PC-9 (cell line): Measurements from ENCODE around the gene GAS2L1. TPM values are rescaled to one million over a fixed set of nuclear protein-coding genes. Genes with fewer than 3 reads are reported as not detected.
"Not testable (repeated sequence)": the region's sequence is repeated elsewhere in the genome, so short reads cannot be mapped to it uniquely, and the experiment has no call there.

ENCODE experiments used
- BruUV-seq: library from RNA; stranded (reverse); fragments of 400-500 nt; replicated peaks from 2 replicates; lab custom pipeline; 2021; lab: Mats Ljungman, UMichigan
- CTCF ChIA-PET: fragments of 300-600 bp; sonication (Branson Sonifier 250); formaldehyde crosslinking; loops from one replicate; lab custom pipeline; 2022; ENCODE audit warnings: antibody characterized with exemption; lab: Charles Lee
- POLR2A ChIA-PET: fragments of 300-600 bp; sonication (Branson Sonifier 250); formaldehyde crosslinking; loops from one replicate; lab custom pipeline; 2022; ENCODE audit warnings: antibody characterized with exemption; ENCODE audit not compliant: unreplicated experiment; lab: Charles Lee
- DNase-seq, 2 experiments: peaks; one replicate each; pipeline versions ENCODE4 v3.0.0 to v3.0.0-alpha.2; 2015 to 2022; ENCODE audit warnings: mixed read lengths in 1 of 2
- H2AFZ ChIP-seq: fragments of 200-600 bp; sonication (generic); 2 replicates; pipeline ENCODE4 v1.8.1; 2017; ENCODE audit warnings: antibody characterized with exemption
- H3F3A ChIP-seq: fragments of 200-600 bp; sonication (generic); 2 replicates; pipeline ENCODE4 v1.8.1; 2017; ENCODE audit warnings: antibody characterized with exemption, mild to moderate bottlenecking, low read depth; ENCODE audit not compliant: insufficient read depth
- H3K27ac ChIP-seq: fragments of 200-600 bp; sonication (generic); 2 replicates; pipeline ENCODE4 v1.6.1; 2016; ENCODE audit warnings: mixed run types
- H3K27me3 ChIP-seq: fragments of 200-600 bp; sonication (generic); 2 replicates; pipeline ENCODE4 v1.6.1; 2016; ENCODE audit warnings: low read depth, mixed run types; ENCODE audit not compliant: insufficient read depth
- H3K36me3 ChIP-seq: fragments of 200-600 bp; sonication (generic); 2 replicates; pipeline ENCODE4 v1.6.1; 2016; ENCODE audit warnings: low read depth, mixed run types
- H3K4me1 ChIP-seq: fragments of 200-600 bp; sonication (generic); replicated peaks from 2 replicates; pipeline ENCODE4 v1.6.1; 2016; ENCODE audit warnings: mixed run types; ENCODE audit not compliant: insufficient read depth
- H3K4me2 ChIP-seq: fragments of 200-600 bp; sonication (generic); 2 replicates; pipeline ENCODE4 v1.6.1; 2017; ENCODE audit warnings: mixed run types
- H3K4me3 ChIP-seq: fragments of 200-600 bp; sonication (generic); 2 replicates; pipeline ENCODE4 v1.6.1; 2016; ENCODE audit warnings: mixed run types
- H3K79me2 ChIP-seq: fragments of 200-600 bp; sonication (generic); 2 replicates; pipeline ENCODE4 v1.6.1; 2017; ENCODE audit warnings: low read depth, mixed run types
- H3K9me2 ChIP-seq: fragments of 200-600 bp; sonication (generic); 2 replicates; pipeline ENCODE4 v1.8.1; 2017; ENCODE audit warnings: mild to moderate bottlenecking; ENCODE audit not compliant: insufficient read depth
- H3K9me3 ChIP-seq: fragments of 200-600 bp; sonication (generic); 2 replicates; pipeline ENCODE4 v1.8.1; 2016; ENCODE audit warnings: low read depth; ENCODE audit not compliant: insufficient read depth
- H4K20me1 ChIP-seq: fragments of 200-600 bp; sonication (generic); 2 replicates; pipeline ENCODE4 v1.8.1; 2017; ENCODE audit not compliant: insufficient read depth
- EZH2 ChIP-seq: fragments of 200-600 bp; sonication (generic); IDR thresholded peaks from 2 replicates; pipeline ENCODE4 v1.8.0; 2017; ENCODE audit warnings: antibody characterized with exemption, low read depth
- intact Hi-C: fragments of 100-400 bp; cut with micrococcal nuclease; formaldehyde crosslinking; loops from one replicate; pipeline ENCODE4 v1.10.0; 2022; ENCODE audit not compliant: unreplicated experiment
- total RNA-seq: library from RNA; stranded (reverse); gene quantifications from 2 replicates; pipeline ENCODE4 v1.2.3, GENCODE V29; 2021
- TF ChIP-seq, protein P1 (sequence below): fragments of 200-600 bp; sonication (generic); conservative IDR thresholded peaks from 2 replicates; pipeline ENCODE4 v1.6.1; 2017; ENCODE audit warnings: mixed run types, antibody characterized with exemption, mild to moderate bottlenecking, moderate library complexity

GAS2L1 gene
- total RNA-seq, 1 experiment from 2014 or later = 15.2 TPM

- H3K4me2 ChIP-seq = no peak overlapping the region
- intact Hi-C loops = no loop called here
- H2AFZ ChIP-seq = no peak overlapping the region
- H3K4me1 ChIP-seq = no peaks in the 10 kb centered on the region
- CTCF ChIA-PET = no interaction called here
- no peaks in the 10 kb centered on the region for H3K79me2 ChIP-seq
- H3K9me3 ChIP-seq = no peaks in the 10 kb centered on the region
- POLR2A ChIA-PET = no interaction called here
- H3K36me3 ChIP-seq = peaks cover 20% of the 10 kb centered on the region
- H3K27ac ChIP-seq = no peak overlapping the region
- H3K27me3 ChIP-seq = no peaks in the 10 kb centered on the region
- DNase-seq = no peak
- H3K4me3 ChIP-seq = no peak overlapping the region
- H3F3A ChIP-seq = 0 out of 2 replicates have a peak, but pooled peaks cover 7% of the 10 kb centered on the region
- TF ChIP-seq, protein P1, sequence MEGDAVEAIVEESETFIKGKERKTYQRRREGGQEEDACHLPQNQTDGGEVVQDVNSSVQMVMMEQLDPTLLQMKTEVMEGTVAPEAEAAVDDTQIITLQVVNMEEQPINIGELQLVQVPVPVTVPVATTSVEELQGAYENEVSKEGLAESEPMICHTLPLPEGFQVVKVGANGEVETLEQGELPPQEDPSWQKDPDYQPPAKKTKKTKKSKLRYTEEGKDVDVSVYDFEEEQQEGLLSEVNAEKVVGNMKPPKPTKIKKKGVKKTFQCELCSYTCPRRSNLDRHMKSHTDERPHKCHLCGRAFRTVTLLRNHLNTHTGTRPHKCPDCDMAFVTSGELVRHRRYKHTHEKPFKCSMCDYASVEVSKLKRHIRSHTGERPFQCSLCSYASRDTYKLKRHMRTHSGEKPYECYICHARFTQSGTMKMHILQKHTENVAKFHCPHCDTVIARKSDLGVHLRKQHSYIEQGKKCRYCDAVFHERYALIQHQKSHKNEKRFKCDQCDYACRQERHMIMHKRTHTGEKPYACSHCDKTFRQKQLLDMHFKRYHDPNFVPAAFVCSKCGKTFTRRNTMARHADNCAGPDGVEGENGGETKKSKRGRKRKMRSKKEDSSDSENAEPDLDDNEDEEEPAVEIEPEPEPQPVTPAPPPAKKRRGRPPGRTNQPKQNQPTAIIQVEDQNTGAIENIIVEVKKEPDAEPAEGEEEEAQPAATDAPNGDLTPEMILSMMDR = no peak
- no peak for TF ChIP-seq EZH2
- BruUV-seq = no TSS peak
- H4K20me1 ChIP-seq = no peaks in the 10 kb centered on the region
- H3K9me2 ChIP-seq = no peaks in the 10 kb centered on the region
Observed at GRCh38 chr22:29352778-29353177, 46.3 kb downstream of the GAS2L1 start.

GRCh38 chr22:29353286-29353685, 46.8 kb downstream of the GAS2L1 start:
- intact Hi-C loops = no loop called here
- Histone ChIP-seq H2AFZ (no peak overlapping the region), H3K9me3 (no peaks in the 10 kb centered on the region), H4K20me1 (no peaks in the 10 kb centered on the region), H3K4me2 (no peak overlapping the region), H3K36me3 (peaks cover 18% of the 10 kb centered on the region), H3K4me1 (no peaks in the 10 kb centered on the region), H3K27ac (no peak overlapping the region), H3F3A (0 out of 2 replicates have a peak, but pooled peaks cover 7% of the 10 kb centered on the region), H3K79me2 (no peaks in the 10 kb centered on the region), H3K4me3 (no peak overlapping the region), H3K9me2 (no peaks in the 10 kb centered on the region), H3K27me3 (no peaks in the 10 kb centered on the region)
- TF ChIP-seq, protein P1 = no peak
- TF ChIP-seq EZH2 = no peak
- ChIA-PET CTCF (no interaction called here), POLR2A (no interaction called here)
- DNase-seq = no peak
- BruUV-seq = no TSS peak

- no peaks in the 10 kb centered on the region for H4K20me1 ChIP-seq
- intact Hi-C loops = no loop called here
- 0 out of 2 replicates have a peak, but pooled peaks cover 7% of the 10 kb centered on the region for H3F3A ChIP-seq
- H2AFZ ChIP-seq = no peak overlapping the region
- BruUV-seq = no TSS peak
- no peaks in the 10 kb centered on the region for H3K79me2 ChIP-seq
- ChIA-PET CTCF (no interaction called here), POLR2A (no interaction called here)
- DNase-seq = no peak
- no peaks in the 10 kb centered on the region for H3K27me3 ChIP-seq
- TF ChIP-seq, protein P1 = no peak
- no peak for TF ChIP-seq EZH2
- peaks cover 13% of the 10 kb centered on the region; the same call in 1 of the 2 replicates for H3K36me3 ChIP-seq
- H3K4me1 ChIP-seq = no peaks in the 10 kb centered on the region
- no peak overlapping the region for H3K27ac ChIP-seq
- no peak overlapping the region for H3K4me3 ChIP-seq
- H3K9me3 ChIP-seq = no peaks in the 10 kb centered on the region
- no peaks in the 10 kb centered on the region for H3K9me2 ChIP-seq
- H3K4me2 ChIP-seq = no peak overlapping the region
Observed at GRCh38 chr22:29353860-29354259, 47.4 kb downstream of the GAS2L1 start.

DNA sequence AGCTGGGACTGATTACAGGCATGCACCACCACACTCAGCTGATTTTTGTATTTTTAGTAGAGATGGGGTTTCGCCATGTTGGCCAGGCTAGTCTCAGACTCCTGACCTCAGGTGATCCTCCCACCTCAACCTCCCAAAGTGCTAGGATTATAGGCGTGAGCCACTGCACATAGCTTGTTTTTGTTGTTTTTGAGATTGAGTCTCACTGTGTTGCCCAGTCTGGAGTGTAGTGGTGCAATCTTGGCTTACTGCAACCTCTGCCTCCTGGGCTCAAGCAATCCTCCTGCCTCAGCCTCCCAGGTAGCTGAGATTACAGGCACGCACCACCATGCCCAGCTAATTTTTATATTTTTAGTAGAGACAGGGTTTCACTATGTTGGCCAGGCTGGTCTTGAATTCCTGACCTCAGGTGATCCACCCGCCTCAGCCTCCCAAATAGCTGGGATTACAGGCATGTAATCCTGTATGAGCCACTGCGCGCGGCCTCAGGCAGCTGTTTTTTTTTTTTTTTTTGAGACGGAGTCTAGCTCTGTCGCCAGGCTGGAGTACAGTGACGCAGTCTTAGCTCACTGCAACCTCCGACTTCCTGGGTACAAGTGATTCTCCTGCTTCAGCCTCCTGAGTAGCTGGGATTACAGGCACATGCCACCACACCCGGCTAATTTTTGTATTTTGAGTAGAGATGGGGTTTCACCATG, 50.9 kb downstream of the GAS2L1 start:
- H3K4me2 ChIP-seq, BruUV-seq, POLR2A ChIA-PET, H3K4me3 ChIP-seq, H3K9me2 ChIP-seq, CTCF ChIA-PET, H3K4me1 ChIP-seq, H3F3A ChIP-seq, H2AFZ ChIP-seq, H3K27ac ChIP-seq, H3K27me3 ChIP-seq, H3K79me2 ChIP-seq, H3K9me3 ChIP-seq, H4K20me1 ChIP-seq, intact Hi-C loops: not testable (repeated sequence)
- DNase-seq = peak in 1 of 2 experiments; percentile 8
- H3K36me3 ChIP-seq = peaks cover 10% of the 10 kb centered on the region; the same call in 1 of the 2 replicates
